Activated naive CD4-positive, alpha-beta T cell treated with anti-CD3 and anti-CD28 coated beads for 36 hours (primary cell): ENCODE results near the gene AKR1C3. TPM values are rescaled to one million over a fixed set of nuclear protein-coding genes. Genes with fewer than 3 reads are reported as not detected.
"Not testable (repeated sequence)": the region's sequence is repeated elsewhere in the genome, so short reads cannot be mapped to it uniquely, and the experiment has no call there.

Experiments used
- CTCF ChIA-PET: fragments of 350-600 bp; sonication (Branson Sonifier 250); formaldehyde crosslinking; loops from one replicate; lab custom pipeline; 2021; ENCODE audit warnings: antibody characterized with exemption; lab: Charles Lee
- DNase-seq: peaks from one replicate; pipeline ENCODE4 v3.0.0-alpha.2; 2020
- H3K27ac Mint-ChIP-seq: one replicate; pipeline ENCODE4 v1.8.0; 2021; ENCODE audit warnings: mild to moderate bottlenecking, mixed read lengths
- H3K27me3 Mint-ChIP-seq: one replicate; pipeline ENCODE4 v1.8.0; 2021; ENCODE audit warnings: low read depth, mixed read lengths
- H3K36me3 Mint-ChIP-seq: one replicate; pipeline ENCODE4 v1.8.0; 2021; ENCODE audit warnings: low read depth, mixed read lengths
- H3K4me1 Mint-ChIP-seq: one replicate; pipeline ENCODE4 v1.8.0; 2021; ENCODE audit warnings: low read depth, mixed read lengths
- H3K4me3 Mint-ChIP-seq: one replicate; pipeline ENCODE4 v1.8.0; 2021; ENCODE audit warnings: mild to moderate bottlenecking, moderate library complexity, mixed read lengths
- H3K9me3 Mint-ChIP-seq: one replicate; pipeline ENCODE4 v1.8.0; 2021; ENCODE audit warnings: mixed read lengths
- intact Hi-C: fragments of 100-400 bp; cut with micrococcal nuclease; formaldehyde crosslinking; loops from one replicate; pipeline ENCODE4 v1.15.1; 2023
- total RNA-seq, 2 experiments: library from RNA; stranded (reverse); gene quantifications; one replicate each; pipeline ENCODE4 v1.2.3, GENCODE V29; 2021

AKR1C3 gene
- total RNA-seq, 2 experiments from 2014 or later: 0.33 to 0.47 TPM

GRCh38 chr10:5109861-5110260 lies 15.6 kb downstream of the AKR1C3 start:
- H3K36me3 Mint-ChIP-seq: not testable (repeated sequence)

DNA sequence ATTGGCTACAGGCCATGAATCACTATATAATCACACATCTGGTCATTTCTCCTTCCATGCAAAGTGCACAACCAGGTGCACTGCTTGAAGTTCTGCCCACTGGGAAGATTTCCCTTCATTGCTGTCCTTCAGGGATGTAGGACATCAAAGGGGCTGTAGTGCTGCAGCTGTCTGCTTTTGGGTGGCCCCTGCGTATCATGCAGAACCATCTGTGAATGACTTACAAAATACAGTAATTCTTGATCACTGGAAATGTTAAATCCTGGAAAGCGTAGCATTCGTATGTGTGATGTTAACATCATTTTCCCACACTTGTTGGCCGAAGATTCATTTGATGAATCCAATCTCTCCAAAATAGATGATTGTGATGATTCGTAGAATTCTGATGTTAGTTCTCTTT lies 22.4 kb downstream of the AKR1C3 start:
- peaks cover 1% of the 10 kb centered on the region for H3K9me3 Mint-ChIP-seq

More at GRCh38 chr10:5109861-5110260, 15.6 kb downstream of the AKR1C3 start:
- H3K9me3 Mint-ChIP-seq, intact Hi-C loops, H3K27me3 Mint-ChIP-seq, CTCF ChIA-PET, DNase-seq, H3K27ac Mint-ChIP-seq, H3K4me1 Mint-ChIP-seq, H3K4me3 Mint-ChIP-seq: not testable (repeated sequence)

DNA sequence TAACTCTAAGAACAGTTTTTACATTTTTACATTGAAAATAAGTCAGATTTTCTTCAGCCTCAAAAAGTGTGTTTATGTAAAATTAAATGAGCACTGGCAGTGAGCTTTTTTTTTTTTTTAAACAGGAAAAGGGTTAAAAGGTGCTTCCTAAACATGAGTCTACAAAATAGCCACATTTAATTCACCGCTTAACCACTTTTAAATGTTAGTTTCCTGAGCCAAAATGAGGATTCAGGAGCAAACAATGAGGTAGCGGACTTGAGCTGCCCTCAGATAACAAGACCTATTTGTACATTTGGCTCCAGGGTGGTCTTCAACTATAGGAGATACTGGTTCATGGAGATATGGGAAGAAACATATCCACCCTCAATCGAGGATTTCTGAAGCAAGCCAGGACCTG lies 22.8 kb downstream of the AKR1C3 start:
- H3K36me3 Mint-ChIP-seq: peaks cover 2% of the 10 kb centered on the region
- no peaks in the 10 kb centered on the region for H3K27me3 Mint-ChIP-seq
- CTCF ChIA-PET: no interaction called here
- intact Hi-C loops: no loop called here
- H3K27ac Mint-ChIP-seq: no peak overlapping the region
- no peak for DNase-seq
- no peak overlapping the region for H3K4me3 Mint-ChIP-seq
- H3K4me1 Mint-ChIP-seq: no peaks in the 10 kb centered on the region
- peaks cover 1% of the 10 kb centered on the region for H3K9me3 Mint-ChIP-seq

More for the DNA sequence above, 22.4 kb downstream of the AKR1C3 start:
- H3K27ac Mint-ChIP-seq: no peak overlapping the region
- CTCF ChIA-PET: no interaction called here
- no peak for DNase-seq
- no peaks in the 10 kb centered on the region for H3K4me1 Mint-ChIP-seq
- intact Hi-C loops: no loop called here
- no peak overlapping the region for H3K4me3 Mint-ChIP-seq
- H3K36me3 Mint-ChIP-seq: peaks cover 2% of the 10 kb centered on the region
- H3K27me3 Mint-ChIP-seq: no peaks in the 10 kb centered on the region

GRCh38 chr10:5119997-5120396 lies 25.8 kb downstream of the AKR1C3 start:
- H3K4me1 Mint-ChIP-seq, DNase-seq, H3K4me3 Mint-ChIP-seq, H3K36me3 Mint-ChIP-seq, intact Hi-C loops, H3K9me3 Mint-ChIP-seq, H3K27ac Mint-ChIP-seq, CTCF ChIA-PET, H3K27me3 Mint-ChIP-seq: not testable (repeated sequence)

- H3K4me1 Mint-ChIP-seq: no peaks in the 10 kb centered on the region
- no peak overlapping the region for H3K4me3 Mint-ChIP-seq
- H3K36me3 Mint-ChIP-seq: no peaks in the 10 kb centered on the region
- H3K27ac Mint-ChIP-seq: no peak overlapping the region
- CTCF ChIA-PET: interaction anchor here (0.6 kb wide), 1 partner anchor 160 kb away, joined by 4 read pairs; no protein-coding TSS in a partner anchor
- intact Hi-C loops: no loop called here
- no peaks in the 10 kb centered on the region for H3K27me3 Mint-ChIP-seq
- H3K9me3 Mint-ChIP-seq: peaks cover 7% of the 10 kb centered on the region
- no peak for DNase-seq
Measured at GRCh38 chr10:5123886-5124285, 29.7 kb downstream of the AKR1C3 start.

GRCh38 chr10:5125315-5126044 lies 31.3 kb downstream of the AKR1C3 start:
- H3K4me3 Mint-ChIP-seq: no peak overlapping the region
- H3K27me3 Mint-ChIP-seq: no peaks in the 10 kb centered on the region
- intact Hi-C loops: no loop called here
- CTCF ChIA-PET: no interaction called here
- DNase-seq: no peak
- no peaks in the 10 kb centered on the region for H3K36me3 Mint-ChIP-seq
- H3K4me1 Mint-ChIP-seq: no peaks in the 10 kb centered on the region
- peaks cover 7% of the 10 kb centered on the region for H3K9me3 Mint-ChIP-seq
- no peak overlapping the region for H3K27ac Mint-ChIP-seq

GRCh38 chr10:5135581-5135980 lies 41.4 kb downstream of the AKR1C3 start:
- Mint-ChIP-seq H3K4me1 (no peaks in the 10 kb centered on the region), H3K9me3 (peaks cover 27% of the 10 kb centered on the region), H3K36me3 (peaks cover 10% of the 10 kb centered on the region), H3K27me3 (no peaks in the 10 kb centered on the region), H3K4me3 (no peak overlapping the region), H3K27ac (no peak overlapping the region)
- intact Hi-C loops: no loop called here
- DNase-seq: no peak
- CTCF ChIA-PET: no interaction called here

GRCh38 chr10:5136468-5137087 lies 42.4 kb downstream of the AKR1C3 start:
- Mint-ChIP-seq H3K27me3 (no peaks in the 10 kb centered on the region), H3K4me3 (no peak overlapping the region), H3K36me3 (peaks cover 10% of the 10 kb centered on the region), H3K4me1 (no peaks in the 10 kb centered on the region), H3K9me3 (peaks cover 27% of the 10 kb centered on the region), H3K27ac (no peak overlapping the region)
- DNase-seq: no peak
- CTCF ChIA-PET: no interaction called here
- intact Hi-C loops: no loop called here

GRCh38 chr10:5137699-5138098 lies 43.5 kb downstream of the AKR1C3 start:
- H3K4me3 Mint-ChIP-seq, H3K27me3 Mint-ChIP-seq, DNase-seq, intact Hi-C loops, H3K27ac Mint-ChIP-seq, CTCF ChIA-PET, H3K4me1 Mint-ChIP-seq: not testable (repeated sequence)
- H3K9me3 Mint-ChIP-seq: peaks cover 27% of the 10 kb centered on the region
- peaks cover 10% of the 10 kb centered on the region for H3K36me3 Mint-ChIP-seq

DNA sequence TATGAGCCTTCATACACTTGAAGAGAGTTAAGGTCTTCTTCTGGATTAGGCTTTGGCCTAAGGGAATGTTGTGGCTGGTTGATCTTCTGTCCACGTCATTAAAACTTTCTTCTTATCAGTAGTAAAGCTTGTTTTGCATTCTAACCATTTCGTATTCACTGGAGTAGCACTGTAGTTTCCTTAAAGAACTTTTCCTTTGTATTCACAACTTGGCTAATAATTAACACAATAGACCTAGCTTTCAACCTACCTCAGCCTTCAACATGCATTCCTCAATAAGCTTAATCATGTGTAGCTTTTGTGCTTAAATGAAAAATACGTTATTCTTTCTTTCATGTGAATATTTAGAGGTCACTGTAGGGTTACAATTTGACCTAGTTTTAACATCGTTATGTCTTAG lies 48.0 kb downstream of the AKR1C3 start:
- H3K4me1 Mint-ChIP-seq: no peaks in the 10 kb centered on the region
- H3K27me3 Mint-ChIP-seq: no peaks in the 10 kb centered on the region
- peaks cover 6% of the 10 kb centered on the region for H3K36me3 Mint-ChIP-seq
- intact Hi-C loops: no loop called here
- peaks cover 16% of the 10 kb centered on the region for H3K9me3 Mint-ChIP-seq
- H3K4me3 Mint-ChIP-seq: no peak overlapping the region
- CTCF ChIA-PET: no interaction called here
- no peak overlapping the region for H3K27ac Mint-ChIP-seq
- DNase-seq: no peak

DNA sequence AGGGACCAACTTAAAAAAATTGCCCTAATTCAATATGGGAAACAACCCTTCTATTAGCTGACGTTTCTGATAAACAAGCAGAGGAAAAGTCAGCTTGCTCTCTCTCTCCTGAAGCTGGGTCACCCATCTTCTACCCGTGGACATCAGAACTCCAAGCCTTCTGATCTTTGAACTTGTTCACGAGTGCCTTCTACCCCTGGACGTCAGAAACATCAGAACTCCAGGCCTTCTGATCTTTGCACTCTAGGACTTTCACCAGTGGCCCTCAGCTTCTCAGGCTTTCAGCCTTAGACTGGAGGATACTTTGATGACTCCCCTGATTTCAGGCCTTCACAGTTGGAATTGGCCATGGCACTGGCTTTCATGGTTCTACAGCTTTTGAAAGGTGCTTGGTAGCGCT lies 48.9 kb downstream of the AKR1C3 start:
- CTCF ChIA-PET: no interaction called here
- peaks cover 6% of the 10 kb centered on the region for H3K9me3 Mint-ChIP-seq
- DNase-seq: no peak
- no peaks in the 10 kb centered on the region for H3K27me3 Mint-ChIP-seq
- peaks cover 1% of the 10 kb centered on the region for H3K36me3 Mint-ChIP-seq
- no peaks in the 10 kb centered on the region for H3K4me1 Mint-ChIP-seq
- H3K4me3 Mint-ChIP-seq: no peak overlapping the region
- intact Hi-C loops: no loop called here
- H3K27ac Mint-ChIP-seq: no peak overlapping the region

DNA sequence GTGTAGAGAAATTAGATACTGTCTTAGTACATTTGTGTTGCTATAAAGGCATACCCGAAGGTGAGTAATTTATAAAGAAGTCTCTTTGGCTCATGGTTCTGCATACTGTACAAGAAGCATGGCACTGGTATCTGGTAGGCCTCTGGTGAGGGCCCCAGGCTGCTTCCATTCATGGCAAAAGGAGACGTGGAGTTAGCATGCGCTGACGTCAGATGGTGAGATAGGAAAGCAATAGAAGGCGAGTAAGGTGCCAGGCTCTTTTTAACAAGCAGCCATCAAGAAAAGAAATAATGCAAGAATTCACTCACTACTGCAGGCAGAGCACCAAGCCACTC lies 52.7 kb downstream of the AKR1C3 start:
- Mint-ChIP-seq H3K4me1 (no peaks in the 10 kb centered on the region), H3K4me3 (no peak overlapping the region), H3K9me3 (peaks cover 8% of the 10 kb centered on the region), H3K27ac (no peak overlapping the region), H3K27me3 (no peaks in the 10 kb centered on the region), H3K36me3 (no peaks in the 10 kb centered on the region)
- no peak for DNase-seq
- intact Hi-C loops: no loop called here
- CTCF ChIA-PET: no interaction called here

- Mint-ChIP-seq H3K4me3 (no peak overlapping the region), H3K4me1 (no peaks in the 10 kb centered on the region), H3K36me3 (no peaks in the 10 kb centered on the region), H3K27ac (no peak overlapping the region), H3K9me3 (peaks cover 8% of the 10 kb centered on the region), H3K27me3 (no peaks in the 10 kb centered on the region)
- intact Hi-C loops: no loop called here
- DNase-seq: no peak
- CTCF ChIA-PET: no interaction called here
Measured at GRCh38 chr10:5147255-5147980, 53.2 kb downstream of the AKR1C3 start.
